Chondrocyte (in vitro differentiated cells): ENCODE measurements around the gene TRAF1. TPM values are rescaled to one million over a fixed set of nuclear protein-coding genes. Genes with fewer than 3 reads are reported as not detected.
A peak's percentile ranks its signal among the peaks of the same experiment; 100 is the strongest.

Experiments
- DNase-seq: peaks from one replicate; pipeline ENCODE4 v3.0.0; 2021; ENCODE audit warnings: mixed read lengths, low spot score
- H3K27ac Mint-ChIP-seq: one replicate; pipeline ENCODE4 v1.8.0; 2021; ENCODE audit warnings: mild to moderate bottlenecking, moderate library complexity, mixed read lengths; ENCODE audit not compliant: unreplicated experiment
- H3K27me3 Mint-ChIP-seq: 2 replicates; pipeline ENCODE4 v1.8.0; 2021; ENCODE audit warnings: low read depth, mixed read lengths
- H3K36me3 Mint-ChIP-seq: 2 replicates; pipeline ENCODE4 v1.8.0; 2021; ENCODE audit warnings: low read depth, mixed read lengths
- H3K4me1 Mint-ChIP-seq: 2 replicates; pipeline ENCODE4 v1.8.0; 2021; ENCODE audit warnings: low read depth, mild to moderate bottlenecking, mixed read lengths
- H3K4me3 Mint-ChIP-seq: one replicate; pipeline ENCODE4 v1.8.0; 2021; ENCODE audit warnings: mild to moderate bottlenecking, moderate library complexity, mixed read lengths; ENCODE audit not compliant: unreplicated experiment
- H3K9me3 Mint-ChIP-seq: 2 replicates; pipeline ENCODE4 v1.8.0; 2021; ENCODE audit warnings: low read depth, mixed read lengths
- CTCF ChIP-seq: fragments of 200-600 bp; sonication (generic); IDR thresholded peaks from 2 replicates; pipeline ENCODE4 v1.5.0; 2021; ENCODE audit warnings: antibody characterized with exemption, mild to moderate bottlenecking, moderate library complexity
- total RNA-seq: library from RNA; stranded (reverse); gene quantifications from 3 replicates; pipeline ENCODE4 v1.2.1, GENCODE V29; 2021

Gene TRAF1
- total RNA-seq, 1 donor from 2014 or later, result 10.8 TPM

GRCh38 chr9:120885457-120885856 lies 41.1 kb downstream of the TRAF1 start:
- peak overlapping the region; percentile 43 for H3K27ac Mint-ChIP-seq
- H3K4me3 Mint-ChIP-seq, result no peak overlapping the region
- TF ChIP-seq CTCF, result no peak
- no peaks in the 10 kb centered on the region for H3K27me3 Mint-ChIP-seq
- no peak for DNase-seq
- H3K9me3 Mint-ChIP-seq, result no peaks in the 10 kb centered on the region
- H3K36me3 Mint-ChIP-seq, result no peaks in the 10 kb centered on the region
- peaks cover 25% of the 10 kb centered on the region for H3K4me1 Mint-ChIP-seq

- no peak overlapping the region for H3K27ac Mint-ChIP-seq
These were observed 43.0 kb downstream of the TRAF1 start for GRCh38 chr9:120883608-120883996.

GRCh38 chr9:120882935-120883607 lies 43.5 kb downstream of the TRAF1 start:
- no peak for DNase-seq
- no peak for TF ChIP-seq CTCF
- H3K36me3 Mint-ChIP-seq, result no peaks in the 10 kb centered on the region
- peaks cover 26% of the 10 kb centered on the region for H3K4me1 Mint-ChIP-seq
- no peak overlapping the region for H3K27ac Mint-ChIP-seq
- H3K27me3 Mint-ChIP-seq, result no peaks in the 10 kb centered on the region
- no peak overlapping the region for H3K4me3 Mint-ChIP-seq
- no peaks in the 10 kb centered on the region for H3K9me3 Mint-ChIP-seq

More at GRCh38 chr9:120883608-120883996, 43.0 kb downstream of the TRAF1 start:
- Mint-ChIP-seq H3K36me3 (no peaks in the 10 kb centered on the region), H3K9me3 (no peaks in the 10 kb centered on the region), H3K4me3 (no peak overlapping the region), H3K27me3 (no peaks in the 10 kb centered on the region), H3K4me1 (peaks cover 21% of the 10 kb centered on the region)
- TF ChIP-seq CTCF, result no peak
- DNase-seq, result no peak

- DNase-seq, result no peak
- H3K4me1 Mint-ChIP-seq, result peaks cover 28% of the 10 kb centered on the region
- no peak for TF ChIP-seq CTCF
- no peaks in the 10 kb centered on the region for H3K27me3 Mint-ChIP-seq
- H3K4me3 Mint-ChIP-seq, result no peak overlapping the region
- H3K9me3 Mint-ChIP-seq, result no peaks in the 10 kb centered on the region
- H3K27ac Mint-ChIP-seq, result no peak overlapping the region
- peaks cover 3% of the 10 kb centered on the region for H3K36me3 Mint-ChIP-seq
These were observed 47.1 kb downstream of the TRAF1 start for GRCh38 chr9:120879446-120879845.

- DNase-seq, result no peak
- Mint-ChIP-seq H3K36me3 (peaks cover 8% of the 10 kb centered on the region), H3K4me3 (peak overlapping the region; percentile 83), H3K4me1 (peaks cover 38% of the 10 kb centered on the region), H3K27ac (no peak overlapping the region), H3K9me3 (no peaks in the 10 kb centered on the region), H3K27me3 (no peaks in the 10 kb centered on the region)
- TF ChIP-seq CTCF, result no peak
These were observed 48.1 kb downstream of the TRAF1 start for GRCh38 chr9:120878188-120879130.
